Astrocyte (in vitro differentiated cells and primary cell): Measurements from ENCODE around the gene L3MBTL1. TPM values are rescaled to one million over a fixed set of nuclear protein-coding genes. Genes with fewer than 3 reads are reported as not detected.

Experiments
- DNase-seq: peaks from one replicate; pipeline ENCODE4 v3.0.0-alpha.2; 2010; ENCODE audit warnings: low read depth
- FAIRE-seq: peaks from 2 replicates; lab custom pipeline; 2011; peaks lifted over from hg19 to GRCh38; lab: Jason Lieb, UNC
- H2AFZ ChIP-seq: 2 replicates; pipeline ENCODE4 v1.6.0; 2012; ENCODE audit warnings: low read depth, low read length, inconsistent platforms
- H3K27ac ChIP-seq: 2 replicates; pipeline ENCODE4 v1.5.1; 2011; ENCODE audit warnings: low read depth, low read length, inconsistent platforms
- H3K27me3 ChIP-seq: 2 replicates; pipeline ENCODE4 v1.6.0; 2011; ENCODE audit warnings: low read length, inconsistent platforms; ENCODE audit not compliant: insufficient read depth
- H3K36me3 ChIP-seq: 2 replicates; pipeline ENCODE4 v1.5.1; 2011; ENCODE audit warnings: low read length, inconsistent platforms; ENCODE audit not compliant: insufficient read depth
- H3K4me1 ChIP-seq: 2 replicates; pipeline ENCODE4 v1.5.1; 2011; ENCODE audit warnings: low read length, inconsistent platforms; ENCODE audit not compliant: insufficient read depth
- H3K4me2 ChIP-seq: 2 replicates; pipeline ENCODE4 v1.6.0; 2012; ENCODE audit warnings: low read length, inconsistent platforms
- H3K4me3 ChIP-seq: 2 replicates; pipeline ENCODE4 v1.5.1; 2011; ENCODE audit warnings: low read depth, mild to moderate bottlenecking, low read length, inconsistent platforms; ENCODE audit not compliant: insufficient read depth
- H3K79me2 ChIP-seq: 2 replicates; pipeline ENCODE4 v1.6.0; 2012; ENCODE audit warnings: mild to moderate bottlenecking, low read length, inconsistent platforms; ENCODE audit not compliant: insufficient read depth
- H3K9ac ChIP-seq: 2 replicates; pipeline ENCODE4 v1.6.0; 2012; ENCODE audit warnings: mild to moderate bottlenecking, low read length, inconsistent platforms
- H3K9me3 ChIP-seq: 2 replicates; pipeline ENCODE4 v1.5.1; 2012; ENCODE audit warnings: low read depth, mild to moderate bottlenecking, low read length, inconsistent platforms; ENCODE audit not compliant: insufficient read depth
- H4K20me1 ChIP-seq: 2 replicates; pipeline ENCODE4 v1.6.0; 2012; ENCODE audit warnings: low read length, inconsistent platforms; ENCODE audit not compliant: insufficient read depth
- H3K27ac Mint-ChIP-seq: one replicate; pipeline ENCODE4 v1.8.0; 2021; ENCODE audit warnings: mild to moderate bottlenecking, mixed read lengths; ENCODE audit not compliant: unreplicated experiment
- H3K27me3 Mint-ChIP-seq: one replicate; pipeline ENCODE4 v1.8.0; 2021; ENCODE audit warnings: low read depth, mixed read lengths; ENCODE audit not compliant: unreplicated experiment
- H3K36me3 Mint-ChIP-seq: one replicate; pipeline ENCODE4 v1.8.0; 2021; ENCODE audit warnings: low read depth, mixed read lengths; ENCODE audit not compliant: unreplicated experiment
- H3K4me1 Mint-ChIP-seq: one replicate; pipeline ENCODE4 v1.8.0; 2021; ENCODE audit warnings: low read depth, mixed read lengths; ENCODE audit not compliant: unreplicated experiment
- H3K4me3 Mint-ChIP-seq: one replicate; pipeline ENCODE4 v1.8.0; 2021; ENCODE audit warnings: mild to moderate bottlenecking, moderate library complexity, mixed read lengths; ENCODE audit not compliant: unreplicated experiment
- H3K9me3 Mint-ChIP-seq: one replicate; pipeline ENCODE4 v1.8.0; 2021; ENCODE audit warnings: mild to moderate bottlenecking, mixed read lengths; ENCODE audit not compliant: unreplicated experiment
- EZH2 ChIP-seq: IDR thresholded peaks from 2 replicates; pipeline ENCODE4 v1.6.1; 2012; ENCODE audit warnings: mild to moderate bottlenecking, low read length, inconsistent platforms; ENCODE audit not compliant: insufficient read depth
- total RNA-seq: library from RNA; stranded (reverse); gene quantifications from 2 replicates; pipeline ENCODE4 v1.2.1, GENCODE V29; 2021
- TF ChIP-seq, protein P1 (sequence below): IDR thresholded peaks from 2 replicates; pipeline ENCODE4 v1.5.1; 2011; ENCODE audit warnings: low read depth, mild to moderate bottlenecking, inconsistent platforms, low read length, moderate library complexity; ENCODE audit not compliant: insufficient read depth

The L3MBTL1 gene
- total RNA-seq, 1 donor from 2014 or later = 13.0 TPM

DNA sequence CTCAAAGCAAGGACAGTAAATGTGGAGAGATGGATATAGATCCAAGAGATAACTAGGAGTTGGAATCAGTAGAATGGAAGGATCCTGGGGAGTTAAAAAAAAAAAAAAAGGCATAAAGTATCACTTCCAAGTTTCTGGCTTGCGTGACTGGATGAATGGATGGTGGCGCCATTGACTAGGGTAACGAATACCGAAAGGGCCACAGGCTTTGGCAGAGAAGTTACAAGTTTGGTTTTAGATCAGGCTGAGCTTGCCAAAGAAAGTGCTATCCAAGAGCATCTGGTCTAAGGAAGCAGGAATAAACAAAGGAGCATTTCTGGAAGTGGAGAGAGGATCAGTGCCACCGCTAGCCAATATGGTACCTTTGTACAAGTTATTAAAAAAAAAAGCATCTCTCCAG lies 17.5 kb downstream of the L3MBTL1 start:
- Mint-ChIP-seq H3K4me3 (no peak overlapping the region), H3K27ac (no peak overlapping the region), H3K9me3 (peaks cover 4% of the 10 kb centered on the region), H3K36me3 (peaks cover 16% of the 10 kb centered on the region), H3K27me3 (no peaks in the 10 kb centered on the region), H3K4me1 (no peaks in the 10 kb centered on the region)
- Histone ChIP-seq H3K79me2 (no peaks in the 10 kb centered on the region), H3K9me3 (peaks cover 5% of the 10 kb centered on the region), H3K27ac (no peak overlapping the region), H3K9ac (no peak overlapping the region), H3K27me3 (no peaks in the 10 kb centered on the region), H3K36me3 (no peaks in the 10 kb centered on the region), H4K20me1 (no peaks in the 10 kb centered on the region), H3K4me2 (no peak overlapping the region), H3K4me1 (no peaks in the 10 kb centered on the region), H3K4me3 (no peak overlapping the region), H2AFZ (no peak overlapping the region)
- TF ChIP-seq, protein P1, sequence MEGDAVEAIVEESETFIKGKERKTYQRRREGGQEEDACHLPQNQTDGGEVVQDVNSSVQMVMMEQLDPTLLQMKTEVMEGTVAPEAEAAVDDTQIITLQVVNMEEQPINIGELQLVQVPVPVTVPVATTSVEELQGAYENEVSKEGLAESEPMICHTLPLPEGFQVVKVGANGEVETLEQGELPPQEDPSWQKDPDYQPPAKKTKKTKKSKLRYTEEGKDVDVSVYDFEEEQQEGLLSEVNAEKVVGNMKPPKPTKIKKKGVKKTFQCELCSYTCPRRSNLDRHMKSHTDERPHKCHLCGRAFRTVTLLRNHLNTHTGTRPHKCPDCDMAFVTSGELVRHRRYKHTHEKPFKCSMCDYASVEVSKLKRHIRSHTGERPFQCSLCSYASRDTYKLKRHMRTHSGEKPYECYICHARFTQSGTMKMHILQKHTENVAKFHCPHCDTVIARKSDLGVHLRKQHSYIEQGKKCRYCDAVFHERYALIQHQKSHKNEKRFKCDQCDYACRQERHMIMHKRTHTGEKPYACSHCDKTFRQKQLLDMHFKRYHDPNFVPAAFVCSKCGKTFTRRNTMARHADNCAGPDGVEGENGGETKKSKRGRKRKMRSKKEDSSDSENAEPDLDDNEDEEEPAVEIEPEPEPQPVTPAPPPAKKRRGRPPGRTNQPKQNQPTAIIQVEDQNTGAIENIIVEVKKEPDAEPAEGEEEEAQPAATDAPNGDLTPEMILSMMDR = no peak
- TF ChIP-seq EZH2 = no peak
- FAIRE-seq (no peak), DNase-seq (no peak)

DNA sequence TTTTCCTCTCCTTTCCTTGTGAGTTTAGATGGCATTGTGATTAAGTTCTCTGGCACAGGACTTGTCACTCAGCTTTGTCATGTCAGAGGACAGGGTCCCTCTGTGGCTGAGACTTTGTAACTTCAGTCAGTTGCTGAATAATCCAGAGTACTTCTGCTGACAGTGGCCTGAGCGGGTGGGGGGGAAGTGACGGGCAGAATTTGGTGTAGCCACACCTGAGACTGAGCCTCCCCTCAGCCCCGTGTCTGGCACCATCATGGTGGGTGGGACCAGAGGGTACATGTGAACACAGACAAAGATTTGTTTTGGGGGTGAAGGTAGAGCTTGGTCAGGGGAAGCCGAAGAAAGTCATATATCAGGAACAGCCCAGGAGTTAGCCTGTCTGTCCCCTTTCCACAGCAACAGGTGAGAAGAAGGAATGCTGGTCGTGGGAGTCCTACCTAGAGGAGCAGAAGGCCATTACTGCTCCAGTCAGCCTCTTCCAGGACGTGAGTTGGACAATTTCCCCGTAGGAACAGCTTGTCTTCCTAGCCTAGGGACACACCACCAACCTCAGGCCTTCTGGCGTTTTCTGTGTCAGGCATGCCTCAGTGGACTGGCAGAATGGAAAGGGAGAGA lies 20.9 kb downstream of the L3MBTL1 start:
- H3K4me1 Mint-ChIP-seq = peaks cover 5% of the 10 kb centered on the region

DNA sequence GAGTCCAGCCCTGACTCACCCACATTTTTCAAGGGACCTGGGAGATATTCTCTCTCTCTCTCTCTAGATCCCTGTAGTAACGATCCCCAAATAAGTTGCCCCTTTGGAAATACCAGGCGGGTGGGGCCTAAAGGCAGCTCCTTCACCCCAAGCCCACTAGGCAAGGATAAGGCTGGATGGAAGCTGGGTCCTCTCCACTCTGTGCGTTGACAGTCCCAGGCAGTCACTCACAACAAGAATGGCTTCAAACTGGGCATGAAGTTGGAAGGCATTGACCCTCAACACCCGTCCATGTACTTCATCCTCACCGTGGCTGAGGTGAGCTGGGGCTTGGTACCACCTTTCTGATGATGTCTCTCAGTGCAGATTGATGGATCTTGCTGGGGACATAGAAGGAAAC lies 21.6 kb downstream of the L3MBTL1 start:
- Histone ChIP-seq H4K20me1 (no peaks in the 10 kb centered on the region), H3K27me3 (no peaks in the 10 kb centered on the region), H3K27ac (no peak overlapping the region), H3K4me3 (no peak overlapping the region), H3K4me2 (no peak overlapping the region), H3K9ac (no peak overlapping the region), H3K79me2 (no peaks in the 10 kb centered on the region), H3K36me3 (no peaks in the 10 kb centered on the region), H3K4me1 (no peaks in the 10 kb centered on the region), H3K9me3 (peaks cover 5% of the 10 kb centered on the region), H2AFZ (no peak overlapping the region)
- no peaks in the 10 kb centered on the region for H3K27me3 Mint-ChIP-seq
- H3K4me3 Mint-ChIP-seq = no peak overlapping the region
- no peak overlapping the region for H3K27ac Mint-ChIP-seq
- H3K36me3 Mint-ChIP-seq = peaks cover 21% of the 10 kb centered on the region
- H3K4me1 Mint-ChIP-seq = peaks cover 5% of the 10 kb centered on the region
- peaks cover 4% of the 10 kb centered on the region for H3K9me3 Mint-ChIP-seq
- DNase-seq (no peak), FAIRE-seq (no peak)
- no peak for TF ChIP-seq EZH2
- TF ChIP-seq, protein P1 = no peak

More for the DNA sequence above, 20.9 kb downstream of the L3MBTL1 start:
- Histone ChIP-seq H3K9ac (no peak overlapping the region), H3K79me2 (no peaks in the 10 kb centered on the region), H3K9me3 (peaks cover 5% of the 10 kb centered on the region), H4K20me1 (no peaks in the 10 kb centered on the region), H3K27ac (no peak overlapping the region), H2AFZ (no peak overlapping the region), H3K36me3 (no peaks in the 10 kb centered on the region), H3K4me2 (no peak overlapping the region), H3K4me1 (no peaks in the 10 kb centered on the region), H3K27me3 (no peaks in the 10 kb centered on the region), H3K4me3 (no peak overlapping the region)
- no peaks in the 10 kb centered on the region for H3K27me3 Mint-ChIP-seq
- no peak for DNase-seq
- peaks cover 16% of the 10 kb centered on the region for H3K36me3 Mint-ChIP-seq
- H3K27ac Mint-ChIP-seq = no peak overlapping the region
- H3K9me3 Mint-ChIP-seq = peaks cover 4% of the 10 kb centered on the region
- no peak overlapping the region for H3K4me3 Mint-ChIP-seq
- no peak for TF ChIP-seq EZH2
- TF ChIP-seq, protein P1 = no peak
- FAIRE-seq = no peak
